WTC11 (cell line): ENCODE data around the gene SLIT3. TPM values are rescaled to one million over a fixed set of nuclear protein-coding genes. Genes with fewer than 3 reads are reported as not detected.

Source experiments
- ATAC-seq: fragments of 200-7000 bp; cut with Tn5 transposase; 2 replicates; pipeline ENCODE4 v1.10.0; 2021; ENCODE audit warnings: mild to moderate bottlenecking, moderate library complexity
- CTCF ChIA-PET: fragments of 300-600 bp; sonication (Branson Sonifier 250); formaldehyde crosslinking; loops from one replicate; lab custom pipeline; 2021; ENCODE audit warnings: antibody characterized with exemption; lab: Charles Lee
- POLR2A ChIA-PET: fragments of 350-600 bp; sonication (Branson Sonifier 250); formaldehyde crosslinking; loops from one replicate; lab custom pipeline; 2021; ENCODE audit warnings: antibody characterized with exemption; lab: Charles Lee
- DNase-seq: peaks from one replicate; pipeline ENCODE4 v3.0.0; 2021; ENCODE audit warnings: low spot score
- H3K27ac Mint-ChIP-seq: 2 replicates; pipeline ENCODE4 v1.8.0; 2021; ENCODE audit warnings: mixed read lengths
- H3K27me3 Mint-ChIP-seq: 2 replicates; pipeline ENCODE4 v1.8.0; 2021; ENCODE audit warnings: low read depth, mild to moderate bottlenecking, moderate library complexity, mixed read lengths
- H3K36me3 Mint-ChIP-seq: 2 replicates; pipeline ENCODE4 v1.8.0; 2021; ENCODE audit warnings: mixed read lengths
- H3K4me1 Mint-ChIP-seq: 2 replicates; pipeline ENCODE4 v1.8.0; 2022; ENCODE audit warnings: mixed read lengths
- H3K4me3 Mint-ChIP-seq: 2 replicates; pipeline ENCODE4 v1.8.0; 2021; ENCODE audit warnings: mild to moderate bottlenecking, moderate library complexity, mixed read lengths
- H3K9me3 Mint-ChIP-seq: 2 replicates; pipeline ENCODE4 v1.8.0; 2021; ENCODE audit warnings: mixed read lengths
- AR ChIP-seq: fragments of 250-450 bp; sonication (Bioruptor Pico); IDR thresholded peaks from 2 replicates; pipeline ENCODE4 v1.9.0; 2021; ENCODE audit warnings: mild to moderate bottlenecking
- ATF3 ChIP-seq: sonication (generic); formaldehyde crosslinking; conservative IDR thresholded peaks from 2 replicates; pipeline ENCODE4 v1.8.1; 2022; ENCODE audit warnings: mild to moderate bottlenecking, missing genetic modification reagents
- CDX4 ChIP-seq: fragments of 250-450 bp; sonication (Bioruptor Pico); IDR thresholded peaks from 2 replicates; pipeline ENCODE4 v1.9.0; 2021; ENCODE audit warnings: moderate library complexity, mild to moderate bottlenecking, inconsistent platforms, borderline replicate concordance
- CTCF ChIP-seq: fragments of 200-600 bp; IDR thresholded peaks from 2 replicates; pipeline ENCODE4 v1.8.0; 2022; ENCODE audit warnings: antibody characterized with exemption
- E2F1 ChIP-seq: sonication (generic); formaldehyde crosslinking; IDR thresholded peaks from 2 replicates; pipeline ENCODE4 v1.8.0; 2022; ENCODE audit warnings: mild to moderate bottlenecking, missing genetic modification reagents
- ESRRA ChIP-seq: sonication (generic); formaldehyde crosslinking; IDR thresholded peaks from 2 replicates; pipeline ENCODE4 v1.8.1; 2022; ENCODE audit warnings: mild to moderate bottlenecking, missing genetic modification reagents, borderline replicate concordance
- ETV6 ChIP-seq: sonication (generic); formaldehyde crosslinking; IDR thresholded peaks from 2 replicates; pipeline ENCODE4 v1.8.1; 2022; ENCODE audit warnings: mild to moderate bottlenecking, missing genetic modification reagents
- GRHL2 ChIP-seq: fragments of 250-450 bp; sonication (Bioruptor Pico); IDR thresholded peaks from 2 replicates; pipeline ENCODE4 v1.8.0; 2022; ENCODE audit warnings: mild to moderate bottlenecking, moderate library complexity; ENCODE audit not compliant: insufficient replicate concordance, severe bottlenecking
- MXD4 ChIP-seq: fragments of 250-450 bp; sonication (Bioruptor Pico); IDR thresholded peaks from 2 replicates; pipeline ENCODE4 v1.8.0; 2021; ENCODE audit warnings: mild to moderate bottlenecking, moderate library complexity, borderline replicate concordance
- NR3C1 ChIP-seq: sonication (generic); formaldehyde crosslinking; conservative IDR thresholded peaks from 2 replicates; pipeline ENCODE4 v1.8.1; 2023; ENCODE audit warnings: low read depth, mild to moderate bottlenecking, missing genetic modification reagents
- OVOL2 ChIP-seq: fragments of 250-450 bp; sonication (Bioruptor Pico); IDR thresholded peaks from 2 replicates; pipeline ENCODE4 v1.9.0; 2021; ENCODE audit warnings: mild to moderate bottlenecking, borderline replicate concordance
- RELA ChIP-seq: sonication (generic); formaldehyde crosslinking; IDR thresholded peaks from 2 replicates; pipeline ENCODE4 v1.8.1; 2022; ENCODE audit warnings: missing genetic modification reagents, mild to moderate bottlenecking, borderline replicate concordance
- SOX15 ChIP-seq: fragments of 250-450 bp; sonication (Bioruptor Pico); IDR thresholded peaks from 2 replicates; pipeline ENCODE4 v1.9.0; 2021; ENCODE audit warnings: mild to moderate bottlenecking
- TCF7 ChIP-seq: sonication (generic); formaldehyde crosslinking; IDR thresholded peaks from 2 replicates; pipeline ENCODE4 v1.8.0; 2022; ENCODE audit warnings: mild to moderate bottlenecking, low read depth, missing genetic modification reagents, moderate library complexity
- TEAD1 ChIP-seq: sonication (generic); formaldehyde crosslinking; IDR thresholded peaks from 2 replicates; pipeline ENCODE4 v1.8.0; 2022; ENCODE audit warnings: mild to moderate bottlenecking, missing genetic modification reagents
- TEAD4 ChIP-seq: sonication (generic); formaldehyde crosslinking; IDR thresholded peaks from 2 replicates; pipeline ENCODE4 v1.8.0; 2022; ENCODE audit warnings: mild to moderate bottlenecking, missing genetic modification reagents
- ZBTB43 ChIP-seq: sonication (generic); formaldehyde crosslinking; IDR thresholded peaks from 2 replicates; pipeline ENCODE4 v1.8.1; 2023; ENCODE audit warnings: mild to moderate bottlenecking, missing genetic modification reagents
- ZNF396 ChIP-seq: fragments of 250-450 bp; sonication (Bioruptor Pico); IDR thresholded peaks from 2 replicates; pipeline ENCODE4 v1.8.0; 2021; ENCODE audit warnings: mild to moderate bottlenecking, moderate library complexity, borderline replicate concordance
- ZNF425 ChIP-seq: fragments of 250-450 bp; sonication (Bioruptor Pico); conservative IDR thresholded peaks from 2 replicates; pipeline ENCODE4 v1.9.0; 2021; ENCODE audit warnings: mild to moderate bottlenecking
- total RNA-seq: library from RNA; stranded (reverse); gene quantifications from 3 replicates; pipeline ENCODE4 v1.2.3, GENCODE V29; 2021
- TF ChIP-seq, protein P1 (sequence below): sonication (generic); formaldehyde crosslinking; IDR thresholded peaks from 2 replicates; pipeline ENCODE4 v1.8.0; 2022; ENCODE audit warnings: mild to moderate bottlenecking, missing genetic modification reagents
- TF ChIP-seq, protein P2 (sequence below): sonication (generic); formaldehyde crosslinking; IDR thresholded peaks from 2 replicates; pipeline ENCODE4 v1.8.0; 2022; ENCODE audit warnings: mild to moderate bottlenecking, missing genetic modification reagents

SLIT3 gene
- total RNA-seq, 1 experiment from 2014 or later, result 1.9 TPM

DNA sequence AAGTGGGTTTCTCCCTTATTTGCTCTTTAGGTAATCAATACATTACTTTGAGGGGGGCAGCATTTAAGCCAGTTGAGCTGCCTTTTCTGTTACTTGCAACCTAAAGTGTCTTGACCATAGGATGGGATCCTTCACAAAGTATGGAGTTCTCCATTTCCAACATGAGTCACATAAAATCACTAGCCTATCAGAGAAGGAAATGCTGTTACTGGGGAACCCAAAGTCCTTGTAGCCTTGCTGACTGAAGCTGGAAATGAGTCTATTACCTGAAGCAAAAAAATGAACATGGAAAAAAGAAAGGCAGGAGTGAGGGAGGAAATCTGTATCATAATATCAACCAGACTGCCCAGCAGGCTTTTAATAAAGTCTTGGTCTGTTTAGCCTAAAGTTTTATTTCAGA lies 42.8 kb upstream of the SLIT3 start:
- TF ChIP-seq, protein P1, sequence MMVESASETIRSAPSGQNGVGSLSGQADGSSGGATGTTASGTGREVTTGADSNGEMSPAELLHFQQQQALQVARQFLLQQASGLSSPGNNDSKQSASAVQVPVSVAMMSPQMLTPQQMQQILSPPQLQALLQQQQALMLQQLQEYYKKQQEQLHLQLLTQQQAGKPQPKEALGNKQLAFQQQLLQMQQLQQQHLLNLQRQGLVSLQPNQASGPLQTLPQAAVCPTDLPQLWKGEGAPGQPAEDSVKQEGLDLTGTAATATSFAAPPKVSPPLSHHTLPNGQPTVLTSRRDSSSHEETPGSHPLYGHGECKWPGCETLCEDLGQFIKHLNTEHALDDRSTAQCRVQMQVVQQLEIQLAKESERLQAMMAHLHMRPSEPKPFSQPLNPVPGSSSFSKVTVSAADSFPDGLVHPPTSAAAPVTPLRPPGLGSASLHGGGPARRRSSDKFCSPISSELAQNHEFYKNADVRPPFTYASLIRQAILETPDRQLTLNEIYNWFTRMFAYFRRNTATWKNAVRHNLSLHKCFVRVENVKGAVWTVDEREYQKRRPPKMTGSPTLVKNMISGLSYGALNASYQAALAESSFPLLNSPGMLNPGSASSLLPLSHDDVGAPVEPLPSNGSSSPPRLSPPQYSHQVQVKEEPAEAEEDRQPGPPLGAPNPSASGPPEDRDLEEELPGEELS (CRISPR knock-in tag), result no peak
- no peak for TF ChIP-seq TCF7 (CRISPR knock-in tag)
- TF ChIP-seq ZNF396 (CRISPR knock-in tag), result no peak
- TF ChIP-seq E2F1, result no peak
- no peak for TF ChIP-seq ZBTB43 (CRISPR knock-in tag)
- TF ChIP-seq ZNF425, result no peak
- no peak for TF ChIP-seq GRHL2 (CRISPR knock-in tag)
- TF ChIP-seq, protein P2, sequence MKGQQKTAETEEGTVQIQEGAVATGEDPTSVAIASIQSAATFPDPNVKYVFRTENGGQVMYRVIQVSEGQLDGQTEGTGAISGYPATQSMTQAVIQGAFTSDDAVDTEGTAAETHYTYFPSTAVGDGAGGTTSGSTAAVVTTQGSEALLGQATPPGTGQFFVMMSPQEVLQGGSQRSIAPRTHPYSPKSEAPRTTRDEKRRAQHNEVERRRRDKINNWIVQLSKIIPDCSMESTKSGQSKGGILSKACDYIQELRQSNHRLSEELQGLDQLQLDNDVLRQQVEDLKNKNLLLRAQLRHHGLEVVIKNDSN (CRISPR knock-in tag), result no peak
- TF ChIP-seq, all 79 proteins: peak for 0
- Mint-ChIP-seq H3K36me3 (no peaks in the 10 kb centered on the region), H3K27me3 (no peaks in the 10 kb centered on the region), H3K4me1 (no peaks in the 10 kb centered on the region), H3K27ac (no peak overlapping the region), H3K4me3 (no peak overlapping the region), H3K9me3 (no peaks in the 10 kb centered on the region)
- no peak for ATAC-seq
- DNase-seq, result no peak
- ChIA-PET CTCF (no interaction called here), POLR2A (no interaction called here)

DNA sequence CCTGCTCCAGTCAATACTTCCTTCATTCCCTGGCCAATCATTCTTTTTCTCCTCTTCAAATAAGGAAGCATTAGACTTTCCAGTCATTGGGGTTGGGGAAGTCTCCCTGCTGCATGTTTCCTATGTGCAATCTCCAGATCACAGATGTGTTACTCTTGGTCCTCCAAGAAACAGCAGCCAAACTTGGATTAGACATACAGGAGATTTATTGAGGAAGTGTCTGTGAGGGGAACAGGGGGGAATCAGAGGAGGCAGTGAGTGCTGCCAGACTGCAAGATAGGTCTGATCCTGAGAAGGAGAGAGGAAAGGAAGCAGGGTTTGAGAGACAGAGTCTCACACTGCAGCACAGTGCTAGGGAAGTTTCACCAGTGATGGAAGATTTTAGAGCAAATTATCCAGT lies 40.6 kb upstream of the SLIT3 start:
- DNase-seq, result no peak
- H3K4me3 Mint-ChIP-seq, result no peak overlapping the region
- H3K36me3 Mint-ChIP-seq, result no peaks in the 10 kb centered on the region
- TF ChIP-seq TEAD1, result no peak
- TF ChIP-seq CTCF, result no peak
- no peak for TF ChIP-seq AR (CRISPR knock-in tag)
- TF ChIP-seq RELA (CRISPR knock-in tag), result no peak
- no peak for TF ChIP-seq ETV6
- no peak for TF ChIP-seq MXD4 (CRISPR knock-in tag)
- no peak for TF ChIP-seq TEAD4 (CRISPR knock-in tag)
- no peak for TF ChIP-seq ATF3 (CRISPR knock-in tag)
- TF ChIP-seq ESRRA (CRISPR knock-in tag), result no peak
- TF ChIP-seq SOX15, result no peak
- no peak for TF ChIP-seq CDX4 (CRISPR knock-in tag)
- no peak for TF ChIP-seq E2F1
- TF ChIP-seq OVOL2 (CRISPR knock-in tag), result no peak
- no peak for TF ChIP-seq NR3C1 (CRISPR knock-in tag)

More for the DNA sequence above, 40.6 kb upstream of the SLIT3 start:
- no peaks in the 10 kb centered on the region for H3K4me1 Mint-ChIP-seq
- ChIA-PET POLR2A (no interaction called here), CTCF (no interaction called here)
- no peak overlapping the region for H3K27ac Mint-ChIP-seq
- H3K9me3 Mint-ChIP-seq, result no peaks in the 10 kb centered on the region
- H3K27me3 Mint-ChIP-seq, result no peaks in the 10 kb centered on the region
- ATAC-seq, result no peak
